SK-N-SH (cell line): ENCODE measurements around the gene NOL4L. TPM values are rescaled to one million over a fixed set of nuclear protein-coding genes. Genes with fewer than 3 reads are reported as not detected.

ENCODE experiments used
- CTCF ChIA-PET: fragments of 300-600, 350-600 bp; formaldehyde crosslinking; extraction: SDS; loops from one replicate; lab custom pipeline; 2021; lab: Yijun Ruan, JAX
- POLR2A ChIA-PET: fragments of 350-600 bp; sonication (Branson Sonifier 250); formaldehyde crosslinking; extraction: SDS; loops from one replicate; lab custom pipeline; 2020; ENCODE audit warnings: antibody characterized with exemption, inconsistent platforms; lab: Yijun Ruan, JAX
- DNase-seq: peaks from one replicate; pipeline ENCODE4 v3.0.0; 2012
- H2AFZ ChIP-seq: fragments of 200-600 bp; sonication (generic); 2 replicates; pipeline ENCODE4 v1.8.1; 2016; ENCODE audit warnings: antibody characterized with exemption, mild to moderate bottlenecking, low read depth
- H3F3A ChIP-seq: fragments of 200-600 bp; sonication (generic); replicated peaks from 2 replicates; pipeline ENCODE3; 2016; ENCODE audit warnings: antibody characterized with exemption, mild to moderate bottlenecking; ENCODE audit not compliant: insufficient read depth
- H3K27ac ChIP-seq, 2 experiments: fragments of 200-500 bp in 1 of 2; fragments of 200-600 bp in 1 of 2; sonication (Bioruptor generic) in 1 of 2; sonication (generic), shearing (Covaris generic) in 1 of 2; 2 replicates each; pipeline versions ENCODE4 v1.5.1 to v1.6.1; 2014 to 2016; ENCODE audit warnings: low read depth in 2 of 2, inconsistent platforms in 1 of 2, low read length in 1 of 2, mild to moderate bottlenecking in 1 of 2, mixed read lengths in 1 of 2
- H3K27me3 ChIP-seq: fragments of 200-600 bp; sonication (generic), shearing (Covaris generic); 2 replicates; pipeline ENCODE4 v1.6.1; 2016; ENCODE audit warnings: mixed run types; ENCODE audit not compliant: insufficient read depth
- H3K36me3 ChIP-seq, 2 experiments: fragments of 200-500 bp in 1 of 2; fragments of 200-600 bp in 1 of 2; sonication (Bioruptor generic) in 1 of 2; sonication (generic) in 1 of 2; replicated peaks in 1 of 2; 2 replicates each; pipeline versions ENCODE3 to v1.5.1; 2014 to 2016; ENCODE audit warnings: low read length in 1 of 2, mild to moderate bottlenecking in 1 of 2; ENCODE audit not compliant: insufficient read depth in 2 of 2, control insufficient read depth in 1 of 2
- H3K4me1 ChIP-seq, 2 experiments: fragments of 200-500 bp in 1 of 2; fragments of 200-600 bp in 1 of 2; sonication (Bioruptor generic) in 1 of 2; sonication (generic), shearing (Covaris generic) in 1 of 2; 2 replicates each; pipeline versions ENCODE4 v1.5.1 to v1.6.1; 2014 to 2016; ENCODE audit warnings: low read depth in 1 of 2, low read length in 1 of 2, mixed run types in 1 of 2; ENCODE audit not compliant: insufficient read depth in 2 of 2, control insufficient read depth in 1 of 2
- H3K4me2 ChIP-seq: fragments of 200-600 bp; sonication (generic), shearing (Covaris generic); 2 replicates; pipeline ENCODE4 v1.6.1; 2017; ENCODE audit warnings: mixed run types
- H3K4me3 ChIP-seq, 2 experiments: fragments of 200-500 bp in 1 of 2; fragments of 200-600 bp in 1 of 2; sonication (Bioruptor generic) in 1 of 2; sonication (generic), shearing (Covaris generic) in 1 of 2; 2 replicates each; pipeline versions ENCODE4 v1.5.1 to v1.8.1; 2014 to 2016; ENCODE audit warnings: low read depth in 2 of 2, inconsistent platforms in 1 of 2, low read length in 1 of 2, mild to moderate bottlenecking in 1 of 2, mixed read lengths in 1 of 2, moderate library complexity in 1 of 2
- H3K79me2 ChIP-seq: fragments of 200-600 bp; sonication (generic); 2 replicates; pipeline ENCODE4 v1.8.1; 2017; ENCODE audit warnings: mild to moderate bottlenecking; ENCODE audit not compliant: insufficient read depth
- H3K9ac ChIP-seq: fragments of 200-600 bp; sonication (generic); 2 replicates; pipeline ENCODE4 v1.6.1; 2017; ENCODE audit warnings: mixed run types
- H3K9me2 ChIP-seq: fragments of 200-600 bp; sonication (generic); 2 replicates; pipeline ENCODE4 v1.6.1; 2017; ENCODE audit warnings: mixed run types
- H3K9me3 ChIP-seq: fragments of 200-600 bp; sonication (generic); 2 replicates; pipeline ENCODE4 v1.6.1; 2017; ENCODE audit warnings: mixed run types, mild to moderate bottlenecking, moderate library complexity
- H4K20me1 ChIP-seq: fragments of 200-600 bp; sonication (generic); 2 replicates; pipeline ENCODE4 v1.6.1; 2017; ENCODE audit warnings: mild to moderate bottlenecking, mixed run types; ENCODE audit not compliant: insufficient read depth
- CHD2 ChIP-seq: fragments of 150-350 bp; IDR thresholded peaks from 2 replicates; pipeline ENCODE4 v1.6.1; 2018; ENCODE audit warnings: low read length; ENCODE audit not compliant: partially characterized antibody
- ELF1 ChIP-seq: IDR thresholded peaks from 2 replicates; pipeline ENCODE4 v1.4.0; 2012
- EP300 ChIP-seq, 2 experiments: IDR thresholded peaks; 2 replicates each; pipeline versions ENCODE4 v1.4.0 to v1.6.1; 2012; ENCODE audit warnings: borderline replicate concordance in 1 of 2, low read depth in 1 of 2, low read length in 1 of 2
- EZH2phosphoT487 ChIP-seq: fragments of 200-600 bp; sonication (generic); IDR thresholded peaks from 2 replicates; pipeline ENCODE4 v1.6.1; 2017; ENCODE audit warnings: low read depth, mixed run types, mild to moderate bottlenecking, antibody characterized with exemption, moderate library complexity, borderline replicate concordance
- FOXJ3 ChIP-seq: sonication (generic); formaldehyde crosslinking; IDR thresholded peaks from 2 replicates; pipeline ENCODE4 v1.5.1; 2020; ENCODE audit warnings: mild to moderate bottlenecking, missing genetic modification reagents
- GABPA ChIP-seq: IDR thresholded peaks from 2 replicates; pipeline ENCODE4 v1.4.0; 2012; ENCODE audit warnings: low read depth, mild to moderate bottlenecking
- IRF3 ChIP-seq: fragments of 150-350 bp; IDR thresholded peaks from 2 replicates; pipeline ENCODE4 v1.6.1; 2016; ENCODE audit warnings: mild to moderate bottlenecking, low read depth, low read length
- JUND ChIP-seq: IDR thresholded peaks from 2 replicates; pipeline ENCODE4 v1.4.0; 2012
- MEF2A ChIP-seq: IDR thresholded peaks from 2 replicates; pipeline ENCODE4 v1.4.0; 2012; ENCODE audit warnings: low read depth, borderline replicate concordance
- NRF1 ChIP-seq: IDR thresholded peaks from 2 replicates; pipeline ENCODE4 v1.6.1; 2012; ENCODE audit warnings: low read depth, mild to moderate bottlenecking, low read length
- POLR2AphosphoS5 ChIP-seq: IDR thresholded peaks from 2 replicates; pipeline ENCODE4 v1.6.1; 2012; ENCODE audit warnings: low read depth, low read length
- RCOR1 ChIP-seq: fragments of 150-350 bp; IDR thresholded peaks from 2 replicates; pipeline ENCODE4 v1.6.1; 2017; ENCODE audit warnings: antibody characterized with exemption, low read length
- RXRA ChIP-seq: IDR thresholded peaks from 2 replicates; pipeline ENCODE4 v1.4.0; 2012; ENCODE audit warnings: low read depth, mild to moderate bottlenecking, borderline replicate concordance
- TAF1 ChIP-seq: IDR thresholded peaks from 2 replicates; pipeline ENCODE4 v1.6.1; 2012; ENCODE audit warnings: low read depth, mild to moderate bottlenecking, low read length, moderate library complexity, borderline replicate concordance
- TEAD4 ChIP-seq: IDR thresholded peaks from 2 replicates; pipeline ENCODE4 v1.4.0; 2012; ENCODE audit warnings: mild to moderate bottlenecking, borderline replicate concordance; ENCODE audit not compliant: insufficient read depth
- YY1 ChIP-seq: IDR thresholded peaks from 2 replicates; pipeline ENCODE4 v1.4.0; 2012; ENCODE audit warnings: low read depth, mild to moderate bottlenecking
- WGBS: methylation state at CpG from one replicate; pipeline ENCODE4 v1.1.6; 2017; ENCODE audit warnings: low lambda C conversion rate; 5-methylcytosine and 5-hydroxymethylcytosine counted together
- polyA plus RNA-seq, 3 experiments: library from polyadenylated mRNA; depleted of rRNA; stranded (reverse); fragments of >200 nt; gene quantifications; 2 replicates each; pipeline ENCODE4 v1.2.3, GENCODE V29; 2012
- TF ChIP-seq, protein P1 (sequence below): IDR thresholded peaks from 2 replicates; pipeline ENCODE4 v1.4.0; 2012; ENCODE audit warnings: low read depth, borderline replicate concordance

The NOL4L gene
- polyA plus RNA-seq, 1 of the 3 experiments (the other 2 are of a cell fraction), result 14.3 TPM

GRCh38 chr20:32544893-32545840 lies 40.0 kb downstream of the NOL4L start:
- no peaks in the 10 kb centered on the region for H4K20me1 ChIP-seq
- H3K4me1 ChIP-seq, result peaks cover 0 to 15% of the 10 kb centered on the region in 2 experiments; a peak in 1 of 4 replicates
- DNase-seq, result no peak
- no peaks in the 10 kb centered on the region for H3K27me3 ChIP-seq
- POLR2A ChIA-PET, result no interaction called here
- WGBS, result 71% methylated on average over 12 of the region's 13 CpGs
- no peaks in the 10 kb centered on the region for H3K36me3 ChIP-seq
- no peak overlapping the region for H3K4me2 ChIP-seq
- H3K9ac ChIP-seq, result no peak overlapping the region
- H3K4me3 ChIP-seq, result no peak overlapping the region
- H3F3A ChIP-seq, result no peaks in the 10 kb centered on the region
- no peak overlapping the region for H3K27ac ChIP-seq
- no peak for TF ChIP-seq RCOR1
- no peak for TF ChIP-seq MEF2A
- TF ChIP-seq IRF3, result no peak
- no peak for TF ChIP-seq ELF1
- TF ChIP-seq NRF1, result no peak
- TF ChIP-seq, all 33 proteins: peak for 0
- CTCF ChIA-PET, result no interaction called here
- H2AFZ ChIP-seq, result no peak overlapping the region
- no peaks in the 10 kb centered on the region for H3K79me2 ChIP-seq
- H3K9me2 ChIP-seq, result no peaks in the 10 kb centered on the region
- H3K9me3 ChIP-seq, result no peaks in the 10 kb centered on the region

GRCh38 chr20:32544260-32544722 lies 40.8 kb downstream of the NOL4L start:
- H3F3A ChIP-seq, result no peaks in the 10 kb centered on the region
- no peak overlapping the region for H2AFZ ChIP-seq
- DNase-seq, result no peak
- H3K9me2 ChIP-seq, result no peaks in the 10 kb centered on the region
- ChIA-PET CTCF (no interaction called here), POLR2A (no interaction called here)
- TF ChIP-seq FOXJ3 (CRISPR knock-in tag) (no peak), TEAD4 (no peak), RXRA (no peak), CHD2 (no peak), EP300 (IDR thresholded peaks at IDR 0.05; ENCODE audit: borderline replicate concordance in 1 of 2, low read depth in 1 of 2, low read length in 1 of 2) (no peak), MEF2A (no peak), JUND (no peak), EZH2phosphoT487 (no peak), YY1 (no peak), NRF1 (no peak), TAF1 (no peak), GABPA (no peak), POLR2AphosphoS5 (no peak)
- TF ChIP-seq, protein P1, sequence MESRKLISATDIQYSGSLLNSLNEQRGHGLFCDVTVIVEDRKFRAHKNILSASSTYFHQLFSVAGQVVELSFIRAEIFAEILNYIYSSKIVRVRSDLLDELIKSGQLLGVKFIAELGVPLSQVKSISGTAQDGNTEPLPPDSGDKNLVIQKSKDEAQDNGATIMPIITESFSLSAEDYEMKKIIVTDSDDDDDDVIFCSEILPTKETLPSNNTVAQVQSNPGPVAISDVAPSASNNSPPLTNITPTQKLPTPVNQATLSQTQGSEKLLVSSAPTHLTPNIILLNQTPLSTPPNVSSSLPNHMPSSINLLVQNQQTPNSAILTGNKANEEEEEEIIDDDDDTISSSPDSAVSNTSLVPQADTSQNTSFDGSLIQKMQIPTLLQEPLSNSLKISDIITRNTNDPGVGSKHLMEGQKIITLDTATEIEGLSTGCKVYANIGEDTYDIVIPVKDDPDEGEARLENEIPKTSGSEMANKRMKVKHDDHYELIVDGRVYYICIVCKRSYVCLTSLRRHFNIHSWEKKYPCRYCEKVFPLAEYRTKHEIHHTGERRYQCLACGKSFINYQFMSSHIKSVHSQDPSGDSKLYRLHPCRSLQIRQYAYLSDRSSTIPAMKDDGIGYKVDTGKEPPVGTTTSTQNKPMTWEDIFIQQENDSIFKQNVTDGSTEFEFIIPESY, result no peak
- no peak overlapping the region for H3K4me3 ChIP-seq
- H3K36me3 ChIP-seq, result no peaks in the 10 kb centered on the region
- 65% methylated on average over 5 of the region's 5 CpGs for WGBS
- no peak overlapping the region for H3K9ac ChIP-seq
- H3K9me3 ChIP-seq, result no peaks in the 10 kb centered on the region
- no peak overlapping the region for H3K4me2 ChIP-seq
- H3K79me2 ChIP-seq, result no peaks in the 10 kb centered on the region
- H3K4me1 ChIP-seq, result peaks cover 0 to 24% of the 10 kb centered on the region in 2 experiments; a peak in 1 of 4 replicates
- H3K27ac ChIP-seq, result no peak overlapping the region
- H4K20me1 ChIP-seq, result no peaks in the 10 kb centered on the region
- no peaks in the 10 kb centered on the region for H3K27me3 ChIP-seq
